ENCODE results near the gene PDAP1. TPM values are rescaled to one million over a fixed set of nuclear protein-coding genes. Genes with fewer than 3 reads are reported as not detected.

Gene PDAP1
- total RNA-seq, 1 experiment from 2014 or later, result 200 TPM

- no peak for TF ChIP-seq SIN3A (IDR thresholded peaks at IDR 0.05; ENCODE audit: low read depth)
- ATAC-seq (no peak), DNase-seq (ENCODE audit: low read depth, low spot score) (no peak)
- H2AFZ ChIP-seq (ENCODE audit: low read depth, low read length, poor library complexity, severe bottlenecking), result no peak overlapping the region
- RAD21 ChIA-PET (ENCODE audit: low non-redundant PET in 1 of 2, low total read pairs in 2 of 2, uncharacterized antibody in 2 of 2, unreplicated experiment in 2 of 2), result no interaction called here
- peaks cover 11% of the 10 kb centered on the region; the same call in 1 of the 2 replicates for H4K20me1 ChIP-seq (ENCODE audit: insufficient read depth)
- H3K4me1 ChIP-seq (ENCODE audit: control insufficient read depth in 1 of 2, insufficient read depth in 2 of 2, low read length in 2 of 2), result no peaks in the 10 kb centered on the region
- H3K4me2 ChIP-seq (ENCODE audit: low read length), result no peak overlapping the region
- H3K9me2 ChIP-seq (ENCODE audit: insufficient read depth), result no peaks in the 10 kb centered on the region
- H3K9me3 ChIP-seq (ENCODE audit: control insufficient read depth in 1 of 2, insufficient read depth in 1 of 2, low read depth in 1 of 2, low read length in 2 of 2), result no peaks in the 10 kb centered on the region
- no TSS peak for BruUV-seq (replicated peaks)
- H3K79me2 ChIP-seq (ENCODE audit: insufficient read depth, low read length), result peaks cover 50% of the 10 kb centered on the region
- CTCF ChIA-PET, result no interaction called here
- no peak overlapping the region for H3K4me3 ChIP-seq (replicated peaks in 1 of 2; ENCODE audit: low read depth in 1 of 2, low read length in 2 of 2)
- peaks cover 31 to 71% of the 10 kb centered on the region in 2 experiments for H3K36me3 ChIP-seq (ENCODE audit: control insufficient read depth in 1 of 2, insufficient read depth in 2 of 2, low read length in 2 of 2)
- no peak overlapping the region for H3K27ac ChIP-seq (ENCODE audit: low read depth, low read length)
- POLR2A ChIA-PET, result no interaction called here
- no peaks in the 10 kb centered on the region for H3K27me3 ChIP-seq (ENCODE audit: insufficient read depth, low read length)
- H3K9ac ChIP-seq (ENCODE audit: low read length), result no peak overlapping the region
- intact Hi-C loops (cut with micrococcal nuclease), result no loop called here
These were observed 47.5 kb upstream of the PDAP1 start for GRCh38 chr7:99455874-99456273.

GRCh38 chr7:99453105-99453504 is 44.7 kb upstream of the PDAP1 start:
- Histone ChIP-seq H3K9me3 (ENCODE audit: control insufficient read depth in 1 of 2, insufficient read depth in 1 of 2, low read depth in 1 of 2, low read length in 2 of 2) (no peaks in the 10 kb centered on the region), H3K36me3 (ENCODE audit: control insufficient read depth in 1 of 2, insufficient read depth in 2 of 2, low read length in 2 of 2) (peaks cover 37 to 63% of the 10 kb centered on the region in 2 experiments; a peak in 3 of 4 replicates), H3K4me2 (ENCODE audit: low read length) (no peak overlapping the region), H3K4me1 (ENCODE audit: control insufficient read depth in 1 of 2, insufficient read depth in 2 of 2, low read length in 2 of 2) (no peaks in the 10 kb centered on the region), H2AFZ (ENCODE audit: low read depth, low read length, poor library complexity, severe bottlenecking) (no peak overlapping the region), H3K9ac (ENCODE audit: low read length) (no peak overlapping the region), H3K9me2 (ENCODE audit: insufficient read depth) (no peaks in the 10 kb centered on the region), H3K27me3 (ENCODE audit: insufficient read depth, low read length) (no peaks in the 10 kb centered on the region), H3K4me3 (replicated peaks in 1 of 2; ENCODE audit: low read depth in 1 of 2, low read length in 2 of 2) (no peak overlapping the region), H4K20me1 (ENCODE audit: insufficient read depth) (no peaks in the 10 kb centered on the region), H3K79me2 (ENCODE audit: insufficient read depth, low read length) (peaks cover 32% of the 10 kb centered on the region; the same call in 1 of the 2 replicates), H3K27ac (ENCODE audit: low read depth, low read length) (no peak overlapping the region)
- ChIA-PET RAD21 (ENCODE audit: low non-redundant PET in 1 of 2, low total read pairs in 2 of 2, uncharacterized antibody in 2 of 2, unreplicated experiment in 2 of 2) (no interaction called here), POLR2A (no interaction called here), CTCF (no interaction called here)
- ATAC-seq (no peak), DNase-seq (ENCODE audit: low read depth, low spot score) (no peak)
- no TSS peak for BruUV-seq (replicated peaks)
- TF ChIP-seq SIN3A (IDR thresholded peaks at IDR 0.05; ENCODE audit: low read depth) (no peak), ZBTB33 (IDR thresholded peaks at IDR 0.05; ENCODE audit: extremely low read depth, insufficient replicate concordance, low read length) (no peak)
- intact Hi-C loops (cut with micrococcal nuclease), result no loop called here
